Left lung (tissue), 10 donors: Measurements from ENCODE around the gene SLC2A2. TPM values are rescaled to one million over a fixed set of nuclear protein-coding genes. Genes with fewer than 3 reads are reported as not detected.

Experiments
- ATAC-seq: fragments of 200-7000 bp; cut with Tn5 transposase; one replicate; pipeline ENCODE4 v1.9.1; 2020; ENCODE audit warnings: moderate library complexity
- DNase-seq, 4 donors: peaks; one replicate each; pipeline ENCODE4 v3.0.0-alpha.2; 2013 to 2020
- H3K27ac ChIP-seq, 2 donors: fragments of 200-600 bp; sonication (generic) in 1 of 2; one replicate each; pipeline versions ENCODE4 v1.5.0 to v1.8.0; 2020 to 2021
- H3K27me3 ChIP-seq, 2 donors: fragments of 200-600 bp; sonication (generic) in 1 of 2; one replicate each; pipeline versions ENCODE4 v1.5.0 to v1.8.0; 2020 to 2021
- H3K36me3 ChIP-seq, 2 donors: fragments of 200-600 bp; sonication (generic) in 1 of 2; one replicate each; pipeline versions ENCODE4 v1.5.0 to v1.8.0; 2020 to 2021
- H3K4me1 ChIP-seq, 2 donors: fragments of 200-600 bp; one replicate each; pipeline ENCODE4 v1.8.0; 2021
- H3K4me3 ChIP-seq, 2 donors: fragments of 200-600 bp; sonication (generic) in 1 of 2; one replicate each; pipeline versions ENCODE4 v1.5.0 to v1.8.0; 2020 to 2021; ENCODE audit warnings: mild to moderate bottlenecking in 1 of 2
- H3K9me3 ChIP-seq, 2 donors: fragments of 200-600 bp; sonication (generic) in 1 of 2; one replicate each; pipeline versions ENCODE4 v1.5.0 to v1.8.0; 2020 to 2021
- intact Hi-C, 2 donors: fragments of 100-400 bp; cut with DNase I; formaldehyde crosslinking; loops; one replicate each; pipeline versions ENCODE4 v1.11.2 to v1.14.2; 2022
- polyA plus RNA-seq, 6 donors: library from polyadenylated mRNA; unstranded; fragments of 120-200 nt; gene quantifications; one replicate each; pipeline ENCODE4 v1.2.1, GENCODE V29; 2013; ENCODE audit not compliant: insufficient read length in 6 of 6
- total RNA-seq, 2 donors: library from RNA; stranded (reverse); fragmentation: NEBNext Ultra II Directional; extraction: Animal tissue kit (Norgen Biotek cat#: 25700); gene quantifications; one replicate each; pipeline ENCODE4 v1.2.1, GENCODE V29; 2021
- TF ChIP-seq, protein P1 (sequence below), 2 donors: fragments of 200-600 bp; sonication (generic) in 1 of 2; IDR thresholded peaks; one replicate each; pipeline versions ENCODE4 v1.5.0 to v1.8.0; 2021; ENCODE audit warnings: antibody characterized with exemption in 2 of 2
- donor health status: DM: no; HTN: yes; CAD: no.
- donor health status: DM: no; HTN: no; CAD: no.

SLC2A2 gene
- total and polyA plus RNA-seq, 8 donors, result 0.07 to 0.17 (median 0.13) TPM; not detected in 4

DNA sequence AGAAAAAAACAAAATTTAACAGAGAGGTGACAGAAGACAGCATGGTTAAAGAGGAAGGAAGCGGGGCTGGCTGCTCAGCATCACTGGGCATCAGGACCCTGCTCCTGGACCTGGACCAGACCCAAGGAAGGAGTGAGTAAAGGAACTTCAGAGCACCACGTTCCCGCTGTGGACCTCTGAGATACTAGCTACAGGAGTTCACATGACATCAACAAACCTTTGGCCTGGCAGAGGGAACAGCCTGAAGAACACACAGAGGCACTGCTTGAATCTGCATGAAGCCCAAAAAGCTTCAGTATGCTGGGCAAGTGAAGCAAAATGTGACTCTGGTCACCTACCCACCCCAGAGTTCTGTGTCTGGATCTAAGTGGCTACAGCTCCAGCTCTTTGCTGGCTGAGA lies 38.1 kb downstream of the SLC2A2 start:
- Histone ChIP-seq H3K27ac (no peak overlapping the region), H3K4me1 (no peaks in the 10 kb centered on the region), H3K4me3 (no peak overlapping the region), H3K9me3 (peaks cover 0 to 2% of the 10 kb centered on the region in 2 donors), H3K36me3 (no peaks in the 10 kb centered on the region), H3K27me3 (no peaks in the 10 kb centered on the region)
- intact Hi-C loops, result no loop called here
- DNase-seq (no peak), ATAC-seq (no peak)
- TF ChIP-seq, protein P1, sequence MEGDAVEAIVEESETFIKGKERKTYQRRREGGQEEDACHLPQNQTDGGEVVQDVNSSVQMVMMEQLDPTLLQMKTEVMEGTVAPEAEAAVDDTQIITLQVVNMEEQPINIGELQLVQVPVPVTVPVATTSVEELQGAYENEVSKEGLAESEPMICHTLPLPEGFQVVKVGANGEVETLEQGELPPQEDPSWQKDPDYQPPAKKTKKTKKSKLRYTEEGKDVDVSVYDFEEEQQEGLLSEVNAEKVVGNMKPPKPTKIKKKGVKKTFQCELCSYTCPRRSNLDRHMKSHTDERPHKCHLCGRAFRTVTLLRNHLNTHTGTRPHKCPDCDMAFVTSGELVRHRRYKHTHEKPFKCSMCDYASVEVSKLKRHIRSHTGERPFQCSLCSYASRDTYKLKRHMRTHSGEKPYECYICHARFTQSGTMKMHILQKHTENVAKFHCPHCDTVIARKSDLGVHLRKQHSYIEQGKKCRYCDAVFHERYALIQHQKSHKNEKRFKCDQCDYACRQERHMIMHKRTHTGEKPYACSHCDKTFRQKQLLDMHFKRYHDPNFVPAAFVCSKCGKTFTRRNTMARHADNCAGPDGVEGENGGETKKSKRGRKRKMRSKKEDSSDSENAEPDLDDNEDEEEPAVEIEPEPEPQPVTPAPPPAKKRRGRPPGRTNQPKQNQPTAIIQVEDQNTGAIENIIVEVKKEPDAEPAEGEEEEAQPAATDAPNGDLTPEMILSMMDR (IDR thresholded peaks at IDR 0.05), result no peak

GRCh38 chr3:170985304-170985703 lies 41.2 kb downstream of the SLC2A2 start:
- TF ChIP-seq, protein P1 (IDR thresholded peaks at IDR 0.05), result no peak
- H3K4me1 ChIP-seq, result no peaks in the 10 kb centered on the region
- H3K36me3 ChIP-seq, result no peaks in the 10 kb centered on the region
- no peak for ATAC-seq
- H3K9me3 ChIP-seq, result peaks cover 0 to 2% of the 10 kb centered on the region in 2 donors
- intact Hi-C loops, result no loop called here
- no peak overlapping the region for H3K27ac ChIP-seq
- no peak for DNase-seq
- no peak overlapping the region for H3K4me3 ChIP-seq
- H3K27me3 ChIP-seq, result no peaks in the 10 kb centered on the region

- Histone ChIP-seq H3K4me3 (no peak overlapping the region), H3K4me1 (no peaks in the 10 kb centered on the region)
- intact Hi-C loops, result no loop called here
Observed at GRCh38 chr3:170982733-170983132, 43.8 kb downstream of the SLC2A2 start.

DNA sequence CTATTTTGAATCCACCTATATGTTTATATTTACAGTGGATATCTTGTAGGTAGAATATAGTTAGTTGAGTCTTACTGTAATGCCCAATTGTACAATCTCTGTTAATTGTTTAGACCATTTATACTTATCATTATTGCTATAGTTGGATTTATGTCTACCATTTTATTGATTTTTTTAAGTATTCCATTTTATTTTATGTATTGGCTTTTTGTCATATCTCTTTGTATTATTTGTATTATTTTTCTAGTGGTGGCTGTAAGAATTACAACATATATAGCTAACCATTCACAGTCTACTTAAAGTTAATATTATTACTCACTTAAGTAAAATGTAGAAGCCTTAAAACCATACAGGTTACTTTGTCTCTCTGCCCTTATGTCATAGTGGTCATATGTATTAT lies 46.1 kb downstream of the SLC2A2 start:
- intact Hi-C loops, result no loop called here
- H3K36me3 ChIP-seq, result no peaks in the 10 kb centered on the region
- peaks cover 0 to 2% of the 10 kb centered on the region in 2 donors for H3K9me3 ChIP-seq
- DNase-seq (no peak), ATAC-seq (no peak)
- H3K4me1 ChIP-seq, result no peaks in the 10 kb centered on the region
- no peak overlapping the region for H3K4me3 ChIP-seq
- no peak overlapping the region for H3K27ac ChIP-seq
- TF ChIP-seq, protein P1 (IDR thresholded peaks at IDR 0.05), result no peak
- H3K27me3 ChIP-seq, result no peaks in the 10 kb centered on the region

More at GRCh38 chr3:170982733-170983132, 43.8 kb downstream of the SLC2A2 start:
- Histone ChIP-seq H3K27me3 (no peaks in the 10 kb centered on the region), H3K27ac (no peak overlapping the region), H3K36me3 (no peaks in the 10 kb centered on the region), H3K9me3 (peaks cover 0 to 2% of the 10 kb centered on the region in 2 donors)
- no peak for ATAC-seq
- no peak for DNase-seq
- TF ChIP-seq, protein P1 (IDR thresholded peaks at IDR 0.05), result no peak

GRCh38 chr3:170977949-170978745 lies 48.4 kb downstream of the SLC2A2 start:
- ATAC-seq, result no peak
- intact Hi-C loops, result no loop called here
- H3K4me3 ChIP-seq, result no peak overlapping the region

More at GRCh38 chr3:170977949-170978745, 48.4 kb downstream of the SLC2A2 start:
- Histone ChIP-seq H3K27me3 (no peaks in the 10 kb centered on the region), H3K36me3 (no peaks in the 10 kb centered on the region), H3K9me3 (no peaks in the 10 kb centered on the region), H3K4me1 (no peaks in the 10 kb centered on the region), H3K27ac (no peak overlapping the region)
- DNase-seq, result peak in 1 of 4 donors; percentile 5
- TF ChIP-seq, protein P1 (IDR thresholded peaks at IDR 0.05), result no peak
